Measurements from ENCODE around the gene CTNNAL1.

- no peak for TF ChIP-seq CTCF (optimal IDR thresholded peaks at IDR 0.05 in 1 of 3, IDR thresholded peaks at IDR 0.05 in 1 of 3, conservative IDR thresholded peaks at IDR 0.05 in 1 of 3; ENCODE audit: extremely low read depth in 1 of 3, insufficient read depth in 2 of 3, low read length in 3 of 3)
- TF ChIP-seq EZH2 (IDR thresholded peaks at IDR 0.05; ENCODE audit: low read length): no peak
Observed at GRCh38 chr9:109017493-109017892, 4.2 kb upstream of the CTNNAL1 start.
